Naive thymus-derived CD4-positive, alpha-beta T cell (primary cell): ENCODE measurements around the gene TRIM15. TPM values are rescaled to one million over a fixed set of nuclear protein-coding genes. Genes with fewer than 3 reads are reported as not detected.
"Not testable (repeated sequence)": the region's sequence is repeated elsewhere in the genome, so short reads cannot be mapped to it uniquely, and the experiment has no call there.

ENCODE experiments used
- ATAC-seq: fragments of 150-1000 bp; cut with Tn5 transposase; 2 replicates; pipeline ENCODE4 v1.10.0; 2021; ENCODE audit warnings: mild to moderate bottlenecking, moderate library complexity
- CTCF ChIA-PET: fragments of 350-600 bp; sonication (Branson Sonifier 250); formaldehyde crosslinking; loops from one replicate; lab custom pipeline; 2021; ENCODE audit warnings: antibody characterized with exemption; lab: Charles Lee
- POLR2A ChIA-PET: fragments of 350-600 bp; sonication (Branson Sonifier 250); formaldehyde crosslinking; loops from one replicate; lab custom pipeline; 2021; ENCODE audit warnings: antibody characterized with exemption, inconsistent platforms; lab: Charles Lee
- DNase-seq, 9 donors: peaks; one replicate each; pipeline versions ENCODE4 v3.0.0 to v3.0.0-alpha.2; 2020 to 2022; ENCODE audit warnings: mixed read lengths in 1 of 9
- H3K27ac ChIP-seq: one replicate; pipeline ENCODE4 v1.7.0; 2013; ENCODE audit warnings: mild to moderate bottlenecking, low read depth, low read length, moderate library complexity
- H3K27me3 ChIP-seq, 2 donors: one replicate each; pipeline ENCODE4 v1.7.0; 2013; ENCODE audit warnings: low read length in 2 of 2, mild to moderate bottlenecking in 2 of 2, moderate library complexity in 2 of 2; ENCODE audit not compliant: control insufficient read depth in 2 of 2, insufficient read depth in 2 of 2
- H3K36me3 ChIP-seq, 3 experiments: 1 replicate in 2 of 3; 2 replicates in 1 of 3; pipeline ENCODE4 v1.7.0; 2013; ENCODE audit warnings: low read length in 3 of 3, mild to moderate bottlenecking in 3 of 3, moderate library complexity in 1 of 3; ENCODE audit not compliant: insufficient read depth in 3 of 3, control insufficient read depth in 2 of 3
- H3K4me1 ChIP-seq, 2 donors: one replicate each; pipeline ENCODE4 v1.7.0; 2013; ENCODE audit warnings: low read length in 2 of 2, mild to moderate bottlenecking in 2 of 2, moderate library complexity in 1 of 2; ENCODE audit not compliant: control insufficient read depth in 2 of 2, insufficient read depth in 2 of 2
- H3K4me3 ChIP-seq: 2 replicates; pipeline ENCODE4 v1.7.0; 2013; ENCODE audit warnings: mild to moderate bottlenecking, low read length
- H3K9me3 ChIP-seq, 3 experiments: 1 replicate in 2 of 3; 2 replicates in 1 of 3; pipeline ENCODE4 v1.7.0; 2013; ENCODE audit warnings: low read length in 3 of 3; ENCODE audit not compliant: control insufficient read depth in 2 of 3
- H3K27ac Mint-ChIP-seq, 9 donors: one replicate each; pipeline ENCODE4 v1.8.0; 2020 to 2022; ENCODE audit warnings: mixed read lengths in 9 of 9, mild to moderate bottlenecking in 8 of 9, moderate library complexity in 5 of 9, inconsistent platforms in 2 of 9
- H3K27me3 Mint-ChIP-seq, 5 donors: one replicate each; pipeline ENCODE4 v1.8.0; 2021 to 2022; ENCODE audit warnings: mixed read lengths in 5 of 5, mild to moderate bottlenecking in 1 of 5
- H3K36me3 Mint-ChIP-seq, 5 donors: one replicate each; pipeline ENCODE4 v1.8.0; 2020 to 2022; ENCODE audit warnings: mixed read lengths in 5 of 5, mild to moderate bottlenecking in 3 of 5, inconsistent platforms in 1 of 5
- H3K4me1 Mint-ChIP-seq, 7 donors: one replicate each; pipeline ENCODE4 v1.8.0; 2020 to 2022; ENCODE audit warnings: mixed read lengths in 7 of 7, mild to moderate bottlenecking in 3 of 7, inconsistent platforms in 1 of 7
- H3K4me3 Mint-ChIP-seq, 10 donors: one replicate each; pipeline ENCODE4 v1.8.0; 2020 to 2022; ENCODE audit warnings: mild to moderate bottlenecking in 10 of 10, mixed read lengths in 10 of 10, moderate library complexity in 6 of 10, inconsistent platforms in 2 of 10
- H3K9me3 Mint-ChIP-seq, 11 donors: one replicate each; pipeline ENCODE4 v1.8.0; 2020 to 2022; ENCODE audit warnings: mixed read lengths in 11 of 11, mild to moderate bottlenecking in 4 of 11, inconsistent platforms in 1 of 11, moderate library complexity in 1 of 11
- intact Hi-C, 2 donors: fragments of 100-400 bp; cut with micrococcal nuclease; formaldehyde crosslinking; loops; one replicate each; pipeline ENCODE4 v1.15.1; 2023
- polyA plus RNA-seq, 2 donors: library from polyadenylated mRNA; unstranded; fragments of 300-500 nt; fragmentation: Illumina TruSeq; gene quantifications; one replicate each; pipeline ENCODE4 v1.2.3, GENCODE V29; 2021
- total RNA-seq, 6 experiments: library from RNA in 5 of 6; stranded (reverse) in 5 of 6; gene quantifications; 1 replicate in 5 of 6; 2 replicates in 1 of 6; pipeline ENCODE4 v1.2.3 and lab custom pipeline; 2021 to 2026

Gene TRIM15
- total and polyA plus RNA-seq, 7 experiments from 2014 or later = 0.46 TPM; not detected in 6

DNA sequence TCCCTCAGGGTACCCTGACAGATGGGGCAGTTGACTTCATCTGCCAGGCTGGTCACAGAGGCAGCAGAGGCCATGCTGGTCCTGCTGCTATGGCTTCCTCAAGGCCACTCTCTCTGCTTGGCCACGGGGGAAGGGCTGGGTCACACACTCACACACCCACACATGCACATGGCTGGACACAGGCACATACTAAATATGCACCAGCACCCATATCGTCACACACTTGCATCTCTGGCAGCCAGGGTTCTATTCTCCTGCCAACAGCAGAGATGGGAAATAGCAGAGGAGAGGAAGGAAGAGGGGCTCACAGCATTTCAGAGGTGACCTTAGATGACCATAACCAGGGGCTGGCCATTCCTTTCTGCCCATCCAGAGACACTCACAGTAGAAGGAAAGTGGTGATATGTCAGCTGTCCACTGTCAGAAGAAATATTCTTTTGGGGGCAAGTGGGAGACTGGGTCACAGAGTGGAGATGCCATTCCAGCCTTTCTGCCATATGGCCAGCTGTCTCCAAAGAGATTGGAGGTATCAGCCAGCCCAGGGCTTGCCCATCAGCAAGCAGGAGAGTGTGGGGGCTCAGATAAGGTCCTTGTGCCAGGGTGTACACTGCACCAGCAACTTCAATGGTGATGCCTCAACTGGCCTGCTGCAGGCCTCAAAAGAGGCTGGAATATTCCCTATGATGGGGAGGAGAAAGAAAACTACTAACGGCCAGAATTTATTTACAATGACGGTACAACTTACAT, 2.4 kb upstream of the TRIM15 start, which contains the start of gene TRIM10:
Gene TRIM10, minus strand, starts transcription at position 427 of the 747 bp plus-strand sequence. Its CDS starts 353 bp downstream, at position 74.
- no peak within 1 kb of the TSS for H3K4me3 ChIP-seq
- no peaks in the 10 kb centered on the region for H3K4me1 ChIP-seq
- DNase-seq (no peak), ATAC-seq (no peak)
- no peaks in the 10 kb centered on the region for H3K9me3 ChIP-seq
- H3K4me3 Mint-ChIP-seq = no peak within 1 kb of the TSS
- no peaks in the 10 kb centered on the region for H3K27me3 ChIP-seq
- H3K9me3 Mint-ChIP-seq = no peaks in the 10 kb centered on the region
- ChIA-PET POLR2A (no interaction called here), CTCF (no interaction called here)
- intact Hi-C loops = no loop called here
- H3K27me3 Mint-ChIP-seq = peaks cover 0 to 11% (median 9%) of the 10 kb centered on the region in 5 donors
- no peaks in the 10 kb centered on the region for H3K36me3 Mint-ChIP-seq
- H3K27ac ChIP-seq = no peak within 1 kb of the TSS
- H3K4me1 Mint-ChIP-seq = peaks cover 2 to 46% (median 12%) of the 10 kb centered on the region in 7 donors
- H3K27ac Mint-ChIP-seq = peak within 1 kb of the TSS in 1 of 9 donors; percentile 5
- no peaks in the 10 kb centered on the region for H3K36me3 ChIP-seq

DNA sequence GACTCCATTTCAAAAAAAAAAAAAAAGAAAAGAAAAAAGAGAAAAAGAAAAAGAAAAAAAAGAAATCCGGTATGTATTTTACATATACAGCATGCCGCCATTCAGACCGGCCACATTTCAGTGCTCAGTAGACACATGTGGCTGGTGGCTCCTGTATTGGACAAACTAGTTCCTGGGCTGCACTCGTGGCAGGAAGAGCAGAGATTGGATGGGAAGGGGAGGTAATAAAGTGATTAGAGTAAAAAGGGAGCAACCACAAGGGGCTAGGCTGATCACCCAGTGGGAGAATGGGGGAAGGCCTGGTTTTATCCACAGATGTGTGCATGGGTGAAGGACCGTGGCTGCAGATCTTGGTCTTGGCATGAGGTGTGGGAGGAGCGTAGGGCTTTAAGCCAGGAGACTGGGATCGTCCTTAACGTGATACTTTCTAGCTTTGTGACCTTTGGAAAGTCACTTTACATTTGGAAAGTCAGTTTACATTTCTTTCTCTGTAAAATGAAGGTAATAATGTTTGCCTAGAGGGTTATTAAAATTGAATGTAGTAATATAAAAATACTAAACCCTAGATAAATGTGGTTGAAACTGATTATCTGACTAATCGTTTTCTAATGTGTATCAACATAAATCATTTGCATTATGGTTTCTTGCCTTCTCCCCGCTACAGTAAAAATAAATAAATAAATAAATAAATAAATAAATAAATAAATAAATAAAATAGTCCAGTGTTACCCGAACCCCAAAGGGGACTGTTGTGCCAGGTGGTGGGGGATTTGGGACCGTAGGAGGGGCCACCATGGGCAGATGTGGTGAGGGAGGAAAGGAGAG, 869 bp upstream of the TRIM15 start:
- H3K27ac ChIP-seq = no peak overlapping the region
- CTCF ChIA-PET = no interaction called here
- H3K4me1 ChIP-seq = no peaks in the 10 kb centered on the region
- H3K27me3 ChIP-seq = no peaks in the 10 kb centered on the region
- no peaks in the 10 kb centered on the region for H3K36me3 ChIP-seq
- DNase-seq = no peak
- H3K27ac Mint-ChIP-seq = peak overlapping the region in 2 of 9 donors; percentile 0 to 5
- H3K27me3 Mint-ChIP-seq = peaks cover 0 to 12% (median 9%) of the 10 kb centered on the region in 5 donors
- H3K4me3 Mint-ChIP-seq = peak overlapping the region in 4 of 10 donors; percentile 2 to 53 (median 16)
- POLR2A ChIA-PET = no interaction called here
- H3K4me3 ChIP-seq = no peak overlapping the region
- no peak for ATAC-seq
- H3K9me3 ChIP-seq = no peaks in the 10 kb centered on the region
- H3K9me3 Mint-ChIP-seq = no peaks in the 10 kb centered on the region
- peaks cover 2 to 54% (median 12%) of the 10 kb centered on the region in 7 donors for H3K4me1 Mint-ChIP-seq
- intact Hi-C loops = no loop called here
- H3K36me3 Mint-ChIP-seq = no peaks in the 10 kb centered on the region

DNA sequence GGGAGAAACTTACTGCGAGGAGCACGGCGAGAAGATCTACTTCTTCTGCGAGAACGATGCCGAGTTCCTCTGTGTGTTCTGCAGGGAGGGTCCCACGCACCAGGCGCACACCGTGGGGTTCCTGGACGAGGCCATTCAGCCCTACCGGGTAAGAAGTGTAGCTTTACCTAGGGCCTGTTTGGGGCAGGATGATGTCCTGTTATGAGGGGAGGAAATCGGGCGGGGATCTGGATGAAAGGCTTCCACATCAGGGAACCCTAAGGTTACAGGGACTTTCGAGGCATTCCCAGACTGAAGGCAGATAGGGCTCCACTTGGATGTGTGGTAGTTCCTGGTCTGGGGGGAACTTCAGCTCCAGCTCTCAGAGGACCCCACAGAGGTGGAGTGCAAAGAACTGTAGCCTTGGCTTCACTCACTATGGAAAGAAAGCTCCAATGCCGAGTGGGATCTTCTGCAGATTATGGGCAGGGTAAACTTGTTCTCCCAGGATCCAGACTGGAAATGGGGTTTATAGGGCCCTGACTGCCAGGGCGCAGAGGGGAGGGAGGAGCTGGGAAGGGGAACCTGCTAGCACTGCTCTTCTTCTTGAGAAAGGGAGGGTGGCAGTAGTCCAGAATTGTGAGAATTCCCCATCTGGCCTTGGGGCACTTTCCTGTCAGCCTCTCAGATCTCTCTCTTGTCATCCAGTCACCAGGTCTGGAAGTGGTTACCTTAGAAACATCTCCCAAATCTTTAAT, 740 bp downstream of the TRIM15 start:
- Mint-ChIP-seq H3K4me1 (peaks cover 2 to 55% (median 12%) of the 10 kb centered on the region in 7 donors), H3K27ac (no peak overlapping the region), H3K9me3 (no peaks in the 10 kb centered on the region), H3K36me3 (no peaks in the 10 kb centered on the region), H3K4me3 (no peak overlapping the region), H3K27me3 (peaks cover 0 to 23% (median 20%) of the 10 kb centered on the region in 5 donors)
- Histone ChIP-seq H3K27ac (no peak overlapping the region), H3K9me3 (no peaks in the 10 kb centered on the region), H3K4me1 (no peaks in the 10 kb centered on the region), H3K36me3 (no peaks in the 10 kb centered on the region), H3K27me3 (peaks cover 0 to 1% of the 10 kb centered on the region in 2 donors), H3K4me3 (no peak overlapping the region)
- ATAC-seq (no peak), DNase-seq (no peak)
- ChIA-PET POLR2A (no interaction called here), CTCF (no interaction called here)
- intact Hi-C loops = no loop called here

DNA sequence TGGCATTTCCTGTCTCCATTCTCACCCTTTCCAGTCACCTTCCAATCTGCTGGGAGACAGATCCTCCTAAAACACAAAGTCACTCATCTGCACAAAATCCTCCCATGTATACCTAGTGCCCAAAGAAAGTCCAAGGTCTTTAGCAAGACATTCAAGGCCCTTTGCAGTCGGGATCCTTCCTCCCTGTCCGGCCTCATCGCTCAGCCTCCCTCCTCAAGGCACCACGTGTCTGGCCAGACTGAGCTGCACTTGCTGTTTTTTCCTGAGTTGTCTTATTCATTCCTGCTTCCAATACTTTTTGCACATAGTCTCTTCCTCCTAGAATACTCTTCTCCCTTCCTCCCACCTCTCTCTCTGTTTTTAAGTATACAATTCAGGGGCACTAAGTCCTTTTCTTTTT, 1.4 kb downstream of the TRIM15 start:
- intact Hi-C loops = no loop called here
- H3K27me3 ChIP-seq = peaks cover 0 to 3% of the 10 kb centered on the region in 2 donors
- ChIA-PET CTCF (no interaction called here), POLR2A (no interaction called here)
- H3K36me3 ChIP-seq = no peaks in the 10 kb centered on the region
- no peak overlapping the region for H3K4me3 ChIP-seq
- no peaks in the 10 kb centered on the region for H3K4me1 ChIP-seq
- H3K27ac ChIP-seq = no peak overlapping the region
- Mint-ChIP-seq H3K27me3 (peaks cover 0 to 23% (median 21%) of the 10 kb centered on the region in 5 donors), H3K27ac (no peak overlapping the region), H3K4me1 (peaks cover 2 to 55% (median 12%) of the 10 kb centered on the region in 7 donors), H3K9me3 (no peaks in the 10 kb centered on the region), H3K4me3 (no peak overlapping the region), H3K36me3 (no peaks in the 10 kb centered on the region)
- no peak for DNase-seq
- ATAC-seq = no peak
- no peaks in the 10 kb centered on the region for H3K9me3 ChIP-seq

DNA sequence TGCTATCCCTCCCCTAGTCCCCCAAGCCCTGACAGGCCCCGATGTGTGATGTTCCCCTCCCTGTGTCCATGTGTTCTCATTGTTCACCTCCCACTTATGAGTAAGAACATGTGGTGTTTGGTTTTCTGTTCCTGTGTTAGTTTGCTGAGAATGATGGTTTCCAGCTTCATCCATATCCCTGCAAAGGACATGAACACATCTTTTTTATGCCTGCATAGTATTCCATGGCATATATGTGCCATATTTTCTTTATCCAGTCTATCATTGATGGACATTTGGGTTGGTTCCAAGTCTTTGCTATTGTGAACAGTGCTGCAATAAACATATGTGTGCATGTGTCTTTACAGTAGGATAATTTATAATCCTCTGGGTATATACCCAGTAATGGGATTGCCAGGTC, 1.9 kb downstream of the TRIM15 start:
- H3K9me3 Mint-ChIP-seq, CTCF ChIA-PET, H3K4me3 ChIP-seq, ATAC-seq, H3K27ac ChIP-seq, H3K36me3 ChIP-seq, DNase-seq, H3K36me3 Mint-ChIP-seq, POLR2A ChIA-PET, intact Hi-C loops, H3K4me3 Mint-ChIP-seq, H3K27me3 ChIP-seq, H3K9me3 ChIP-seq, H3K4me1 ChIP-seq, H3K27ac Mint-ChIP-seq: not testable (repeated sequence)
- Mint-ChIP-seq H3K27me3 (peaks cover 2 to 29% (median 21%) of the 10 kb centered on the region in 5 donors), H3K4me1 (peaks cover 2 to 59% (median 13%) of the 10 kb centered on the region in 7 donors)

DNA sequence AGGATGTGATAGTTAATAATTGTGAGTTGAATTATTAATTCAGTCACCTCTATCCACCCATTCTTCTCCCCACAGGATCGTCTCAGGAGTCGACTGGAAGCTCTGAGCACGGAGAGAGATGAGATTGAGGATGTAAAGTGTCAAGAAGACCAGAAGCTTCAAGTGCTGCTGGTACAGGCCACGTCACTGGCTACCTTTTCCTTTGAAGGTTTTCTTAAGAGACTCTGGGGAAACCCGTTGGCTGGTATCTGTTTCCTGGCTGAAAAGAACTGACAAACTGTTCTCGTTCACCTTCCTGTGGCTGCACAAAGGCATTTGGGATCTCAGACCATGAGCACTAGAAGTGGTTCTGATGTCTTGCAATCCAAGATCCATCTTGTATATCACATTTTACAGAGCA, 3.8 kb downstream of the TRIM15 start:
- Mint-ChIP-seq H3K27me3 (peaks cover 19 to 44% (median 34%) of the 10 kb centered on the region in 5 donors), H3K4me1 (peaks cover 2 to 60% (median 15%) of the 10 kb centered on the region in 7 donors), H3K36me3 (no peaks in the 10 kb centered on the region), H3K9me3 (no peaks in the 10 kb centered on the region), H3K4me3 (peak overlapping the region in 1 of 10 donors; percentile 18), H3K27ac (peak overlapping the region in 1 of 9 donors; percentile 23)
- Histone ChIP-seq H3K9me3 (no peaks in the 10 kb centered on the region), H3K27me3 (peaks cover 9 to 12% of the 10 kb centered on the region in 2 donors), H3K4me1 (peaks cover 0 to 2% of the 10 kb centered on the region in 2 donors), H3K4me3 (no peak overlapping the region), H3K27ac (no peak overlapping the region), H3K36me3 (no peaks in the 10 kb centered on the region)
- intact Hi-C loops = no loop called here
- POLR2A ChIA-PET = no interaction called here
- CTCF ChIA-PET = interaction anchor here (1.8 kb wide), 1 partner anchor 63 kb away, joined by 9 read pairs; no protein-coding TSS in a partner anchor
- ATAC-seq (no peak), DNase-seq (peak in 2 of 9 donors; percentile 8 to 38)
